HG03457 (cell line): ENCODE results near the gene DGKZ.
"Not testable (repeated sequence)": the region's sequence is repeated elsewhere in the genome, so short reads cannot be mapped to it uniquely, and the experiment has no call there.

Experiments
- ATAC-seq: cut with Tn5 transposase; IDR thresholded peaks from one replicate; pipeline ENCODE4 v1.9.1; 2021; ENCODE audit warnings: moderate number of reproducible peaks; ENCODE audit not compliant: unreplicated experiment

The DGKZ gene

DNA sequence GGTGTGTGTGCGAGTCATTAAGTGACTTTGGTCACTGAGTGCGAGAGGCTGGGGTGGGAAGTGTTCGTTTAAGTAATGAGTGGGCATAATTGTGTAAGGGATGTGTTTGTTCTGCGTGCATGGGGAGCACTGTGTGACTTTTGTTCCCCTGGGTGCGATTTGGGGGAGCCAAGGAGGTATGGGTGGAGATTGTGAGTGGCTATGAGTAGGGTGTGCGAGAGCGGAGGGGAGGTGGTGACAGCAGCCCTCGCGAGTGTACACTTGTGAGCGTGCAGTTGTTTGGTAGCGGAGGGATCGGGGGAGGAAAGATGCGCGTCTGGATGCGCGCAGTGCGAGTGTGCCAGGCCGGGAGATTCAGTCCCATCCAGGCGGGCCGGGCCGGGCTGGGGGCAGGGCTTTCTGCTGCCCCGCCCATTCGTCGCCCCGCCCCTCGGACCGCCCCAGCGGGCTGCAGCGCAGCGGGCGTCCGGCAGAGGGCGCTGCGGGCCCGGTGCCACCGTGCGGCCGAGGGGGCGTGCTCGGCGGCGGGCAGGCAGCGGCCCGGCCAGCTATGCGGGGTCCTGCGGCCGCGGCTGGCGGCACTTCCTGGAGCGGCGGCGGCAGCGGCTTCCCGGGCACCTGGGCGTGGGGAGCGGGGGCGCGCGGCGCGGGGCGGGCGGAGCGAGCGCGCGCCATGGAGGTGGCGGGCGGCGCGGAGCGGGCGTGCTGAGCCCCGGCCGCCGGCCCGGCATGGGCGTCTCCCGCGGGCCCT, at the start of gene DGKZ:
DGKZ (plus strand) TSS at position 578 of the 751 bp plus-strand sequence. CDS start 197 bp downstream, outside the sequence.
- ATAC-seq: peak; percentile 53

GRCh38 chr11:46298699-46299433, 48.4 kb upstream of the DGKZ start:
- ATAC-seq: no peak

- ATAC-seq: no peak
Measured at GRCh38 chr11:46299451-46299961, 47.8 kb upstream of the DGKZ start.

DNA sequence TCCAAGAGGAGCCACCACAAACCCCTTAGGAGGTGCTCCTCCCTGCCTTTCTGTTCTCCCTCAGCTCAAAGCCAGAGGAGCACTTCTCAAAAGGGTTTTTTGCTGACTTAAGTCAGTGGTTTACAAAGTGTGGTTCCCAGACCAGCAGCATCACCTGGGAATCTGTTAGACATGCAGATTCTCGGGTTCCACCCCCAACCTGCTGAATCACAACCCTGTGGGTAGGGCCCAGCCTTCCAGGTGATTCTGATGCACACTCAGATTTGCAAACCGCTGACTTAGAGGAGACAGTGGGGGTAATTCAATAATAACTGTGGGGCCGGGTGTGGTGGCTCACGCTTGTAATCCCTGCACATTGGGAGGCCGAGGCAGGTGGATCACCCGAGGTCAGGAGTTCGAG, 47.0 kb upstream of the DGKZ start:
- ATAC-seq: no peak

- no peak for ATAC-seq
Measured at GRCh38 chr11:46302866-46303265, 44.4 kb upstream of the DGKZ start.

GRCh38 chr11:46304036-46304435, 43.2 kb upstream of the DGKZ start:
- ATAC-seq: not testable (repeated sequence)

- ATAC-seq: no peak
Measured at GRCh38 chr11:46304605-46305179, 42.6 kb upstream of the DGKZ start.

- ATAC-seq: no peak
Measured at GRCh38 chr11:46305295-46305694, 42.0 kb upstream of the DGKZ start.

DNA sequence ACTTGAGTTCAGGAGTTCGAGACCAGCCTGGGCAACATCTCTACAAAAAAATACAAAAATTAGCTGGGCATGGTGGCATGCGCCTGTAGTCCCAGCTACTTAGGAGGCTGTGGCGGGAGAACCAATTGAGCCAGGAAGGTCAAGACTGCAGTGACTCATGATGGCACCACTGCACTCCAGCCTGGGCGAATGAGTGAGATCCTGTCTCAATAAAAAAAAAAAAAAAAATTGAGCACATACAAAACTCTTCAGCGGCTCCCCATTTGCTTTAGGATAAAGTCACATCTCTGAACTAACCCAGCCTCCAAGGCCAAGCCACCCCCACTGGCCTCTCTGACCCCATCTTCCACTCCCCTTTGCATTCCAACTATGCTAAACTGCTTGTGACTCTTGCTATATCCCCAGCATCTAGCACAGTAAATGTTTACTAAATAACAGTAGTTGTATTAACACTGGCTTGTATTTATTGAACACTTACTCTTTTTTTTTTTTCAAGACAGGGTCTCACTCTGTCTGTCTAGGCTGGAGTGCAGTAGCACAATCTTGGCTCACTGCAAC, 40.9 kb upstream of the DGKZ start:
- ATAC-seq: no peak

- no peak for ATAC-seq
Measured at GRCh38 chr11:46307369-46307768, 39.9 kb upstream of the DGKZ start.

DNA sequence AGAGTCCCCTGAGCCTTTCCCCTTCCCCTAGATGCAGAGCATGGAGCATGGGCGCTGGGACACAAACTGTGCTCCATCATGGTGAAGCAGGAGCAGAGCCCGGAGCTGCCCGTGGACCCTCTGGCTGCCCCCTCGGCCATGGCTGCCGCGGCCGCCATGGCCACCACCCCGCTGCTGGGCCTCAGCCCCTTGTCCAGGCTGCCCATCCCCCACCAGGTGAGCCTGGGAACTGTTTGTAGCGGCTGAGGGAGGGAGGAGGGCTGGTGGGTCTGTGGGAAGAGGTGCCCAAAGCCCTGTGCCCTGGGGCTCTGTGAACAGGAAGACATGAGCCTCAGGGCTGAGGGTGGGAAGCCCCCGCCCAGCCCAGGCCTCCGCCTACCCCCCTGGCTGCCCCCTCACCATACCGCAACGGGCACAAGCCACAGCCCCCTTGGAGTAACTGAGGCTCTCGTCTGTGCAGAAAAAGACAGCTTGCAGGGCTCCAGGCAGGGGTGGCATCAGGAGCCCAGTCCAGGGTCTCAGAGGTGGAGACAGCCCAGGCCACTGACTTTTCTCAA, 39.4 kb upstream of the DGKZ start:
- no peak for ATAC-seq

- no peak for ATAC-seq
Measured at GRCh38 chr11:46308631-46309419, 38.4 kb upstream of the DGKZ start.

DNA sequence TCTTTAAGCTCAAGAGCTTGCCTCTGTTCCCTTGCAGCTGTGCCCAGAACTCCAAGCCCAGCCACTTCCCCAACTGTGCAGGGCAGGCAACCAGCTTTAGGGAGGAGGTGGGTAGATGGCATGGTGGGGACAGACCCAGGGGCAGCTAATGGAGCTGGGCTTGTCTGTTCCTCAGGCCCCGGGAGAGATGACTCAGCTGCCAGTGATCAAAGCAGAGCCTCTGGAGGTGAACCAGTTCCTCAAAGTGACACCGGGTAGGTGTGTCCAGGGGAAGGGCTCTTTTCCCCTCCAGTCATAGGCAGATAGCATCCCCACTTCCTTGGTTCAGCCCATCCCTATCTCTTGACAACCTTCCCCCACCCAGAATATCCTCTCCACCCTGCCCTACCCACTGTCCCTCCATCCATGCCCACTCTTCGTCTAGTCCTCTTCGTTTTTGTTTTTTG, 37.4 kb upstream of the DGKZ start:
- ATAC-seq: no peak

DNA sequence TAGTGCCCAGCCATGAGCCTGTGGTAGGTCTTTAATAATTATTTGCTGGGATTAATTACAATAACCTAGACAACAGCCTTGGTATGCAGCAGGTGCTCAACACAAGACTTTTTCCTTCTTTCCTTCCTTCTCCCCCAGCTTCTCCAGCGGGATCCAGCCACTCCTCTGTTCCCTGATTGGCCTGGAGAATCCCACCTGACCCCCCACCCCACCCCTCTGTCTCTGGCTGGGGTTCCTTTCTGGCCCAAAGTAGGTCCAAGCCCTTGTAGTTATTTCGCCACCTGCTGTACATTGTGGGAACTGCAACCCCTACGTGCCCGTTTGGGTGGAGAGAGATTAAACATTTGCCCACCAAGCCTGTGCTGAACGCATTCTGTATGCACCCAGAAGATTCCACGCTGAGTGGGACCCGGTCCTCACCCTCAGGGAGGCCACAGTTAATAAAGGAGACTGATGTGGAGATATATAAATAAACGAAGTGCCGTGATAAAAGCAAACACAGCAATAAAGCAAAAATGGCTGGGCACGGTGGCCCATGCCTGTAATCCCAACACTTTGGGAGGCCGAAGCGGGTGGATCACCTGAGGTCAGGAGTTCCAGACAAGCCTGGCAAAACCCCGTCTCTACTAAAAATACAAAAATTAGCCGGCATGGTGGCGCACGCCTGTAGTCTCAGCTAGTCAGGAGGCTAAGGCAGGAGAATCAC, 32.1 kb upstream of the DGKZ start:
- no peak for ATAC-seq

DNA sequence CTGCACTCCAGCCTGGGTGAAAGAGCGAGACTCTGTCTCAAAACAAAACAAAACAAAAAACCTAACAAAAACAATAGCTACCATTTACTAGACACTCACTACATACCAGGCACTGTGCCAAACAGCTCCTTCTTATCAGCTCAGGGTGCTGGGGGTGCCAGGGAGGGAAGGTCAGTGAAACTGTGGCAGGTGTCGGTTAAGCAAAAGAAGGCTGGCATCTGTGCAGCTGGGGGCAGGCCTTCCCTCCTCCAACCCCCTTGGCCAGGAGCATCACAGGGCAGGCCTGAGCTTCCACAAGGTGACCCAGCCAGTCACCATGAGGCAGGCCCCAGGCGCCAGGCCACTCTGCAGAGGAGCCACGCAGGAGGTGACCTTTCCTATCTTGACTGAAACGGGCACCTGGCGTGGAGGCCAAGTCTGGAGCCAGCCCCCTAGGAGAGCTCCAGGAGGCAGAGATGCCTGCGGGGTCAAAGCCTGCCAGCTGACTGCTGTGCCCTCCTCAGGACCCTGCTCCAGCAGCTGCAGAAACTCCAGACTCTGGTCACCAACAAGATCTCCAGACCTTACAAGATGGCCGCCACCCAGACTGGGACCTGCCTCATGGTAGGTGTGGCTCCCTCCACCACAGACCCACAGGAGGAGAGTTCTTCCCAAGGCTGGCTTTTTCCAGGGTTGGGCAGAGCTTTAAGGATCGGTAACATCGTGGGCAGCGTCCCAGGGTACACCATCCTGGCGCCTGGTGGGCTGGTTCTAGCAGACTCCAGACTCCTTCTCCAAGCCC, 31.3 kb upstream of the DGKZ start:
- no peak for ATAC-seq

- no peak for ATAC-seq
Measured at GRCh38 chr11:46319074-46319453, 28.2 kb upstream of the DGKZ start.

DNA sequence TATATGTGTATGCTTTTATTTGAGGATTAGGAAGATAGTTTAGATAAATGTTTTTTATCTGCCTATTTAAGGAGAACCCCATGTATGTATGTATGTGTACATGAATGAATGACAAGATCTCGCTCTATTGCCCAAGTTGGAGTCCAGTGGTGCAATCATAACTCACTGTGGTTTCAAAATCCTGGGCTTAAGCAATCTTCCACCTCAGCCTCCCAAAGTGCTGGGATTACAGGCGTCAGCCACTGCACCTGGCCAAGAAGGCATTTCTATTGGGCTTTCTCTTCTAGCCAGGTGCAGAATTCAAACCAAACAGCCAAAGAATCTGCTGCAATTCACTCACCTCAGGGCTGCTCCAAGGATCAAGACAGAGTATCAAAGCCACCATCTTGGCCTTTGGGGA, 25.5 kb upstream of the DGKZ start:
- ATAC-seq: no peak

DNA sequence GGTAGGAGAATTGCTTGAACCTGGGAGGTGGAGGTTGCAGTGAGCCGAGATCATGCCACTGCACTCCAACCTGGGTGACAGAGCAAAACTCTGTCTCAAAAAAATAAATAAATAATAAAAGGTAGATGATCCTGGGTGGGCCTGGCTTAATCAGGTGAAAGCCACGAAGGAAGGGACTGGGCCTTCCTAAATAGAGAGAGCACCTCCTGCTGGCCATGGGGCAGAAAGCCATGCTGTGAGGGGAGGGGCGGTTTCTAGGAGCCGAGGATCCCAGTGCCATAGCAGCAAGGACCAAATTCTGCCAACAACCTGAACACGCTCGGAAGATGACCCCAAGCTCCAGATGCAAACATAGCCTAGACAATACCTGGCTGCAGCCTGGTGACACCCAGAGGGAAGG, 24.5 kb upstream of the DGKZ start:
- no peak for ATAC-seq

DNA sequence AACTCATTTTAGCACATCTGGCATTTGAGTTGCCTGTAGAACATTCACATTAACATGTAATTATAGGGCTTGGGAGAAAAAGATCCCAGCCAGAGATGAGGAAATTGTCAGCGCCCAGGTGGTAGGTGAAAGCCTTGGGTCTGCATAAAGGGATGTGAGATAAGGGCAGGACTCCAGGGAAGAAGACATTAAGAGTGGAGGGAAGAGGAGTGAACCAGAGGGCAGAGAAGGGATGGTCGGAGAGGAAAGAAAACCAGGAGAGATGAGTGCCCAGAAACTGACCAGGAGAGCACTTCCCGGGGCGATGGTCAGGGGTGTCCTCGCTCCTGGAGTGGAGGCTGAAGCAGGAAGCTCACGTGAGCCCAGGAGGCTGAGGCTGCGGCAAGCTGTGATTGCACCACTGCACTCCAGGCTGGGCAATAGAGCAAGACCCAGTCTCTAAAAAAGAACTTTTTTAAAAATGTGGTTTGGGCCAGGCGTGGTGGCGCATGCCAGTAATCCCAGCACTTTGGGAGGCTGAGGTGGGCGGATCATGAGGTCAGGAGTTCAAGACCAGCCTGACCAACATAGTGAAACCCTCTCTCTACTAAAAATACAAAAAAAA, 20.3 kb upstream of the DGKZ start:
- ATAC-seq: no peak
